K562 (cell line): ENCODE results near the gene RBPJ. TPM values are rescaled to one million over a fixed set of nuclear protein-coding genes. Genes with fewer than 3 reads are reported as not detected.

ENCODE experiments used
- CBX8 ChIP-seq: fragments of 200-600 bp; sonication (generic); IDR thresholded peaks from 2 replicates; pipeline ENCODE4 v1.6.1; 2012; ENCODE audit warnings: borderline replicate concordance, mixed run types, low read depth, mild to moderate bottlenecking, moderate library complexity, mixed read lengths, low read length, control low read depth, inconsistent platforms; ENCODE audit not compliant: poor library complexity, severe bottlenecking; ENCODE audit errors: extremely low read depth
- CHCHD3 ChIP-seq: fragments of 250-450 bp; sonication (Bioruptor Pico); IDR thresholded peaks from 2 replicates; pipeline ENCODE4 v2.1.2; 2022; ENCODE audit warnings: mild to moderate bottlenecking
- CSDE1 ChIP-seq, 2 experiments: fragments of 450-650 bp; IDR thresholded peaks; 2 replicates each; pipeline ENCODE4 v1.6.1; 2016; ENCODE audit warnings: mild to moderate bottlenecking in 1 of 2
- ETV5 ChIP-seq: sonication (generic); formaldehyde crosslinking; IDR thresholded peaks from 2 replicates; pipeline ENCODE4 v1.4.0; 2020; ENCODE audit warnings: low read depth, mild to moderate bottlenecking, missing genetic modification reagents
- FOXK2 ChIP-seq, 2 experiments: fragments of 450-650 bp; IDR thresholded peaks in 1 of 2; conservative IDR thresholded peaks in 1 of 2; 2 replicates each; pipeline ENCODE4 v1.6.1; 2016; ENCODE audit warnings: low read depth in 2 of 2, mild to moderate bottlenecking in 1 of 2
- MECOM ChIP-seq: fragments of 250-450 bp; sonication (Bioruptor Pico); IDR thresholded peaks from 2 replicates; pipeline ENCODE4 v1.8.0; 2022; ENCODE audit warnings: inconsistent platforms
- MEF2A ChIP-seq: IDR thresholded peaks from 2 replicates; pipeline ENCODE4 v1.6.1; 2011; ENCODE audit warnings: low read depth, mild to moderate bottlenecking, low read length, moderate library complexity; ENCODE audit not compliant: control insufficient read depth
- MYBL2 ChIP-seq, 2 experiments: fragments of 450-650 bp in 1 of 2; sonication (generic) in 1 of 2; formaldehyde crosslinking in 1 of 2; IDR thresholded peaks; 2 replicates each; pipeline versions ENCODE4 v1.6.1 to v1.8.1; 2017 to 2022; ENCODE audit warnings: borderline replicate concordance in 1 of 2, inconsistent platforms in 1 of 2, low read depth in 1 of 2, mild to moderate bottlenecking in 1 of 2, missing genetic modification reagents in 1 of 2, moderate library complexity in 1 of 2
- PHTF2 ChIP-seq: fragments of 250-450 bp; sonication (Bioruptor Pico); IDR thresholded peaks from 2 replicates; pipeline ENCODE4 v1.5.0; 2021; ENCODE audit warnings: mild to moderate bottlenecking
- POLR3A ChIP-seq: IDR thresholded peaks from 2 replicates; pipeline ENCODE4 v1.6.1; 2011; ENCODE audit warnings: borderline replicate concordance, mild to moderate bottlenecking, moderate library complexity; ENCODE audit not compliant: insufficient read length, insufficient read depth; ENCODE audit errors: extremely low read depth
- POU5F1 ChIP-seq: fragments of 150-350 bp; IDR thresholded peaks from 2 replicates; pipeline ENCODE4 v1.6.1; 2014; ENCODE audit warnings: borderline replicate concordance, low read length, low read depth, mild to moderate bottlenecking; ENCODE audit not compliant: partially characterized antibody
- RCOR1 ChIP-seq, 2 experiments: IDR thresholded peaks; 2 replicates each; pipeline ENCODE4 v1.6.1; 2012; ENCODE audit warnings: low read depth in 2 of 2, low read length in 2 of 2, borderline replicate concordance in 1 of 2, improper control_type of control experiment in 1 of 2
- SRSF9 ChIP-seq: fragments of 200-400 bp; formaldehyde crosslinking; IDR thresholded peaks from 2 replicates; pipeline ENCODE4 v1.6.1; 2017; ENCODE audit warnings: low read depth, low read length, borderline replicate concordance
- STAG1 ChIP-seq: sonication (generic); formaldehyde crosslinking; IDR thresholded peaks from 2 replicates; pipeline ENCODE4 v1.5.0; 2020; ENCODE audit warnings: missing genetic modification reagents, borderline replicate concordance
- TAF1 ChIP-seq: IDR thresholded peaks from 2 replicates; pipeline ENCODE4 v1.6.1; 2011; ENCODE audit warnings: mild to moderate bottlenecking, low read length, moderate library complexity; ENCODE audit not compliant: insufficient read depth, control insufficient read depth, severe bottlenecking; ENCODE audit errors: extremely low read depth
- THRAP3 ChIP-seq: fragments of 450-650 bp; IDR thresholded peaks from 2 replicates; pipeline ENCODE4 v1.6.1; 2016; ENCODE audit warnings: mild to moderate bottlenecking, inconsistent platforms, borderline replicate concordance
- TRIM28 ChIP-seq: fragments of 450-650 bp; IDR thresholded peaks from 2 replicates; pipeline ENCODE4 v1.6.1; 2017
- U2AF1 ChIP-seq: fragments of 200-400 bp; formaldehyde crosslinking; optimal IDR thresholded peaks from 2 replicates; pipeline ENCODE3; 2017; ENCODE audit warnings: mild to moderate bottlenecking, low read depth, low read length, moderate library complexity
- ZNF175 ChIP-seq: fragments of 200-800 bp; sonication (Bioruptor generic); IDR thresholded peaks from 2 replicates; pipeline ENCODE4 v1.6.1; 2016; ENCODE audit warnings: low read depth, mild to moderate bottlenecking, missing genetic modification characterization, missing compliant biosample characterization
- ZNF3 ChIP-seq: fragments of 250-450 bp; sonication (Bioruptor Pico); IDR thresholded peaks from 2 replicates; pipeline ENCODE4 v1.5.0; 2021; ENCODE audit warnings: mild to moderate bottlenecking, moderate library complexity
- polyA plus RNA-seq, 8 experiments: library from polyadenylated mRNA; depleted of rRNA in 4 of 8; stranded (reverse) in 5 of 8; unstranded in 3 of 8; fragments of >200 nt; fragmentation: Nextera tagmentation in 2 of 8; fragmentation: Illumina TruSeq in 1 of 8; extraction: Ambion mirVana in 2 of 8; extraction: Trizol in 1 of 8; gene quantifications; 2 replicates each; pipeline versions ENCODE4 v1.2.1 to v1.2.3, GENCODE V29; 2011 to 2014; ENCODE audit warnings: inconsistent platforms in 1 of 8, missing spikeins in 1 of 8
- total RNA-seq, 7 experiments: library from RNA; depleted of rRNA in 6 of 7; stranded (reverse); fragments of >200 nt in 6 of 7; fragmentation: Illumina TruSeq in 2 of 7; extraction: Trizol in 2 of 7; gene quantifications; 2 replicates each; pipeline versions ENCODE4 v1.2.1 to v1.2.3, GENCODE V29; 2011 to 2021; ENCODE audit warnings: low replicate concordance in 1 of 7
- TF ChIP-seq, protein P1 (sequence below): fragments of 250-450 bp; sonication (Bioruptor Pico); IDR thresholded peaks from 2 replicates; pipeline ENCODE4 v1.8.0; 2022; ENCODE audit warnings: moderate library complexity, mild to moderate bottlenecking, inconsistent platforms
- TF ChIP-seq, protein P2 (sequence below): fragments of 450-650 bp; formaldehyde crosslinking; IDR thresholded peaks from 2 replicates; pipeline ENCODE4 v1.4.0; 2022; ENCODE audit warnings: missing genetic modification characterization
- TF ChIP-seq, protein P3 (sequence below): fragments of 250-450 bp; sonication (Bioruptor Pico); IDR thresholded peaks from 2 replicates; pipeline ENCODE4 v1.6.1; 2021; ENCODE audit warnings: mild to moderate bottlenecking
- TF ChIP-seq, protein P4 (sequence below): fragments of 450-650 bp; formaldehyde crosslinking; IDR thresholded peaks from 2 replicates; pipeline ENCODE4 v1.4.0; 2020; ENCODE audit warnings: mild to moderate bottlenecking

The RBPJ gene
- total and polyA plus RNA-seq, 9 of the 15 experiments (the other 6 are each of a cell fraction or from before 2014, with no cell fraction given) = 17.2 to 49.4 (median 33.8) TPM

DNA sequence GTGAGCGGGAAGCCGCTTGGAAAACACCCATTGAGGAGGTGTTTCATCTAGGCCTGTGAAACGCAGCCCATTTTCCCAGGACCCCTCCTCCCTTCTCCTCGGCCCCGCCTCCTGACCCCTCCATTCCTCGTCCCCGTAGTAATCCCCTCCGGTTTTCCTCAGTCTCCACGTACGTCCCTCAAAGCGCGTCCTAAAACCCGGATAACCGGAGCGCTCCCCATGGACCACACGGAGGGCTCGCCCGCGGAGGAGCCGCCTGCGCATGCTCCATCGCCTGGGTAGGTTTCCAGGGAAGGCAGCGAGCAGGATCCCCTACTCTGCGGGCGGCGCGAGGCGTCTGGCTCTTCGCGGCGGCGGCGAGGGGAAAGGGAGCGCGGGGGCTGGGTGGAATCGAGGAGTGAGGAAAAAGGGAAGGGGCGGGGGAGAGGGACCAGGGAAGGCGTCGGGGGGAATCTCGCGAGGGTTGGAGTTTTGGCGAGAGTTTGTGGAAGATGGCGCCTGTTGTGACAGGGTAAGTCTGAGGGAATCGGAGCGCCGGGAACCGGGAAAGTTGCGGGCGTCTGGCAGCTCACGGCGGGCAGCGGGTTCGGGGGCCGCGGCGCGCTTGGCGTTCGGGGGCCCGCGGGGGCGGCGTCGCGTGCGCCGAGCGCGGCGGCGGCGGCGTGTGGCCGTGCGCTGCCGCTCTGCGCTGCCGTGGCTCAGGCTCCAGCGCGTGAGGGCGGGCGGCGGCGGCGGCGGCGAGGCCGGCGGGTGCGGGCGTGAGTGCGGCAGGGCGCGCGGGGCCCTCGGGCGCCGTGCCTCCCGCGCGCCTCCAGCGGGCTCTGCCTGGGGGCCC is at the start of gene RBPJ (continued):
- TF ChIP-seq PHTF2 (no peak), THRAP3 (peak; percentile 42; the same call in 1 of the 2 replicates), TAF1 (peak; percentile 45), POLR3A (no peak), ETV5 (CRISPR knock-in tag) (no peak), MEF2A (no peak), ZNF3 (CRISPR knock-in tag) (no peak), TRIM28 (no peak), MECOM (CRISPR knock-in tag) (no peak), SRSF9 (no peak), POU5F1 (no peak), CHCHD3 (CRISPR knock-in tag) (no peak), RCOR1 (IDR thresholded peaks at IDR 0.05; ENCODE audit: borderline replicate concordance in 1 of 2, low read depth in 2 of 2, low read length in 2 of 2) (0 out of 4 replicates have a peak, but pooled peaks of 1 of the 2 experiments have one; percentile 42), MYBL2 (IDR thresholded peaks at IDR 0.05; ENCODE audit: low read depth) (no peak), MYBL2 (CRISPR knock-in tag; IDR thresholded peaks at IDR 0.05; ENCODE audit: borderline replicate concordance) (no peak), ZNF175 (no peak), U2AF1 (no peak), STAG1 (no peak), FOXK2 (conservative IDR thresholded peaks at IDR 0.05 in 1 of 2, IDR thresholded peaks at IDR 0.05 in 1 of 2; ENCODE audit: low read depth in 2 of 2) (peak in 1 of 2 experiments; percentile 70; a peak in 1 of 4 replicates), CBX8 (no peak), CSDE1 (IDR thresholded peaks at IDR 0.05) (no peak)
- TF ChIP-seq, protein P1, sequence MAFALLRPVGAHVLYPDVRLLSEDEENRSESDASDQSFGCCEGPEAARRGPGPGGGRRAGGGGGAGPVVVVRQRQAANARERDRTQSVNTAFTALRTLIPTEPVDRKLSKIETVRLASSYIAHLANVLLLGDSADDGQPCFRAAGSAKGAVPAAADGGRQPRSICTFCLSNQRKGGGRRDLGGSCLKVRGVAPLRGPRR (CRISPR knock-in tag) = no peak
- TF ChIP-seq, protein P2, sequence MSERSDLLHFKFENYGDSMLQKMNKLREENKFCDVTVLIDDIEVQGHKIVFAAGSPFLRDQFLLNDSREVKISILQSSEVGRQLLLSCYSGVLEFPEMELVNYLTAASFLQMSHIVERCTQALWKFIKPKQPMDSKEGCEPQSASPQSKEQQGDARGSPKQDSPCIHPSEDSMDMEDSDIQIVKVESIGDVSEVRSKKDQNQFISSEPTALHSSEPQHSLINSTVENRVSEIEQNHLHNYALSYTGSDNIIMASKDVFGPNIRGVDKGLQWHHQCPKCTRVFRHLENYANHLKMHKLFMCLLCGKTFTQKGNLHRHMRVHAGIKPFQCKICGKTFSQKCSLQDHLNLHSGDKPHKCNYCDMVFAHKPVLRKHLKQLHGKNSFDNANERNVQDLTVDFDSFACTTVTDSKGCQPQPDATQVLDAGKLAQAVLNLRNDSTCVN (CRISPR knock-in tag) = no peak
- TF ChIP-seq, protein P3, sequence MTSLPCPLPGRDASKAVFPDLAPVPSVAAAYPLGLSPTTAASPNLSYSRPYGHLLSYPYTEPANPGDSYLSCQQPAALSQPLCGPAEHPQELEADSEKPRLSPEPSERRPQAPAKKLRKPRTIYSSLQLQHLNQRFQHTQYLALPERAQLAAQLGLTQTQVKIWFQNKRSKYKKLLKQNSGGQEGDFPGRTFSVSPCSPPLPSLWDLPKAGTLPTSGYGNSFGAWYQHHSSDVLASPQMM (CRISPR knock-in tag) = no peak
- TF ChIP-seq, protein P4, sequence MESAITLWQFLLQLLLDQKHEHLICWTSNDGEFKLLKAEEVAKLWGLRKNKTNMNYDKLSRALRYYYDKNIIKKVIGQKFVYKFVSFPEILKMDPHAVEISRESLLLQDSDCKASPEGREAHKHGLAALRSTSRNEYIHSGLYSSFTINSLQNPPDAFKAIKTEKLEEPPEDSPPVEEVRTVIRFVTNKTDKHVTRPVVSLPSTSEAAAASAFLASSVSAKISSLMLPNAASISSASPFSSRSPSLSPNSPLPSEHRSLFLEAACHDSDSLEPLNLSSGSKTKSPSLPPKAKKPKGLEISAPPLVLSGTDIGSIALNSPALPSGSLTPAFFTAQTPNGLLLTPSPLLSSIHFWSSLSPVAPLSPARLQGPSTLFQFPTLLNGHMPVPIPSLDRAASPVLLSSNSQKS (CRISPR knock-in tag) = no peak
